H9 (cell line): Measurements from ENCODE around the gene SSBP3. TPM values are rescaled to one million over a fixed set of nuclear protein-coding genes. Genes with fewer than 3 reads are reported as not detected.

Source experiments
- DNase-seq: peaks from one replicate; pipeline ENCODE4 v3.0.0-alpha.2; 2017
- H2AFZ ChIP-seq: one replicate; pipeline ENCODE4 v1.6.1; 2013; ENCODE audit warnings: mild to moderate bottlenecking, low read length, control low read depth, moderate library complexity
- H2AK5ac ChIP-seq: 2 replicates; pipeline ENCODE4 v1.6.1; 2013; ENCODE audit warnings: low read length, control low read depth, mixed read lengths; ENCODE audit not compliant: insufficient read length
- H2BK120ac ChIP-seq: one replicate; pipeline ENCODE4 v1.6.1; 2013; ENCODE audit warnings: low read depth, mild to moderate bottlenecking, low read length, control low read depth, inconsistent platforms; ENCODE audit not compliant: poor library complexity, severe bottlenecking
- H2BK12ac ChIP-seq: 2 replicates; pipeline ENCODE4 v1.6.1; 2013; ENCODE audit warnings: low read length, control low read depth, mixed read lengths, low read depth; ENCODE audit not compliant: insufficient read length
- H2BK15ac ChIP-seq: 2 replicates; pipeline ENCODE4 v1.6.1; 2013; ENCODE audit warnings: low read depth, low read length, control low read depth
- H2BK20ac ChIP-seq: one replicate; pipeline ENCODE4 v1.6.1; 2013; ENCODE audit warnings: low read depth, mild to moderate bottlenecking, low read length, control low read depth, inconsistent platforms; ENCODE audit not compliant: poor library complexity, severe bottlenecking
- H2BK5ac ChIP-seq: 2 replicates; pipeline ENCODE4 v1.6.1; 2013; ENCODE audit warnings: low read length, control low read depth, mixed read lengths; ENCODE audit not compliant: insufficient read length
- H3K14ac ChIP-seq: 2 replicates; pipeline ENCODE4 v1.6.1; 2013; ENCODE audit warnings: low read length, control low read depth; ENCODE audit not compliant: insufficient read depth
- H3K18ac ChIP-seq: 2 replicates; pipeline ENCODE4 v1.6.1; 2013; ENCODE audit warnings: low read depth, mild to moderate bottlenecking, mixed read lengths, low read length, control low read depth; ENCODE audit not compliant: insufficient read length
- H3K23ac ChIP-seq: 2 replicates; pipeline ENCODE4 v1.6.1; 2013; ENCODE audit warnings: low read length, control low read depth, mixed read lengths, low read depth; ENCODE audit not compliant: insufficient read length
- H3K23me2 ChIP-seq: 2 replicates; pipeline ENCODE4 v1.6.1; 2013; ENCODE audit warnings: low read depth, mild to moderate bottlenecking, mixed read lengths, low read length, control low read depth; ENCODE audit not compliant: insufficient read length, poor library complexity, severe bottlenecking
- H3K27ac ChIP-seq: 2 replicates; pipeline ENCODE4 v1.5.1; 2013; ENCODE audit warnings: low read length, control low read depth, mixed read lengths, low read depth; ENCODE audit not compliant: insufficient read length
- H3K27me3 ChIP-seq: 2 replicates; pipeline ENCODE4 v1.6.1; 2013; ENCODE audit warnings: low read length, control low read depth, inconsistent platforms; ENCODE audit not compliant: insufficient read depth
- H3K4ac ChIP-seq: 2 replicates; pipeline ENCODE4 v1.6.1; 2013; ENCODE audit warnings: low read depth, mild to moderate bottlenecking, control low read depth, inconsistent platforms, low read length, moderate library complexity
- H3K4me1 ChIP-seq: 2 replicates; pipeline ENCODE4 v1.6.1; 2013; ENCODE audit warnings: low read length, control low read depth, inconsistent platforms; ENCODE audit not compliant: insufficient read depth
- H3K4me2 ChIP-seq: 2 replicates; pipeline ENCODE4 v1.6.1; 2013; ENCODE audit warnings: low read length, control low read depth, mixed read lengths; ENCODE audit not compliant: insufficient read length, insufficient read depth
- H3K56ac ChIP-seq: 2 replicates; pipeline ENCODE4 v1.6.1; 2013; ENCODE audit warnings: low read depth, mild to moderate bottlenecking, mixed read lengths, low read length, control low read depth; ENCODE audit not compliant: insufficient read length
- H3K79me1 ChIP-seq: 2 replicates; pipeline ENCODE4 v1.6.1; 2013; ENCODE audit warnings: low read depth, mild to moderate bottlenecking, moderate library complexity, low read length, control low read depth, inconsistent platforms; ENCODE audit not compliant: insufficient read depth, poor library complexity, severe bottlenecking
- H3K79me2 ChIP-seq: 2 replicates; pipeline ENCODE4 v1.6.1; 2013; ENCODE audit warnings: low read length, control low read depth, inconsistent platforms; ENCODE audit not compliant: insufficient read depth
- H3K9ac ChIP-seq: 2 replicates; pipeline ENCODE4 v1.6.1; 2013; ENCODE audit warnings: low read length, control low read depth, mixed read lengths; ENCODE audit not compliant: insufficient read length; ENCODE audit errors: extremely low read depth
- H3K9me3 ChIP-seq: one replicate; pipeline ENCODE4 v1.6.1; 2013; ENCODE audit warnings: low read depth, low read length, inconsistent platforms; ENCODE audit not compliant: control insufficient read depth
- H3T11ph ChIP-seq: one replicate; pipeline ENCODE4 v1.6.1; 2013; ENCODE audit warnings: mild to moderate bottlenecking, low read length, control low read depth, inconsistent platforms
- H4K20me1 ChIP-seq: one replicate; pipeline ENCODE4 v1.6.1; 2013; ENCODE audit not compliant: control insufficient read depth, insufficient read length, insufficient read depth
- H4K5ac ChIP-seq: 2 replicates; pipeline ENCODE4 v1.6.1; 2013; ENCODE audit warnings: low read depth, mild to moderate bottlenecking, mixed read lengths, low read length, control low read depth; ENCODE audit not compliant: insufficient read length
- H4K8ac ChIP-seq: replicated peaks from 2 replicates; pipeline ENCODE4 v1.6.1; 2013; ENCODE audit warnings: low read length, control low read depth, mixed read lengths, low read depth; ENCODE audit not compliant: insufficient read length
- H4K91ac ChIP-seq: 2 replicates; pipeline ENCODE4 v1.6.1; 2013; ENCODE audit warnings: low read depth, mild to moderate bottlenecking, moderate library complexity, mixed read lengths, low read length, control low read depth; ENCODE audit not compliant: insufficient read length
- H3K27ac Mint-ChIP-seq, 3 experiments: 2 replicates in 2 of 3; 3 replicates in 1 of 3; pipeline ENCODE4 v1.8.0; 2020 to 2021; ENCODE audit warnings: mixed read lengths in 3 of 3, mild to moderate bottlenecking in 1 of 3, moderate library complexity in 1 of 3
- H3K27me3 Mint-ChIP-seq: 2 replicates; pipeline ENCODE4 v1.8.0; 2021; ENCODE audit warnings: low read depth, mild to moderate bottlenecking, moderate library complexity, mixed read lengths
- H3K36me3 Mint-ChIP-seq, 3 experiments: 2 replicates in 2 of 3; 3 replicates in 1 of 3; pipeline ENCODE4 v1.8.0; 2020 to 2021; ENCODE audit warnings: low read depth in 3 of 3, mixed read lengths in 3 of 3; ENCODE audit not compliant: insufficient read depth in 1 of 3
- H3K4me1 Mint-ChIP-seq, 2 experiments: 2 replicates each; pipeline ENCODE4 v1.8.0; 2020; ENCODE audit warnings: mixed read lengths in 2 of 2
- H3K4me3 Mint-ChIP-seq, 2 experiments: 2 replicates in 1 of 2; 3 replicates in 1 of 2; pipeline ENCODE4 v1.8.0; 2020 to 2021; ENCODE audit warnings: mild to moderate bottlenecking in 2 of 2, mixed read lengths in 2 of 2, moderate library complexity in 1 of 2
- H3K9me3 Mint-ChIP-seq, 2 experiments: 2 replicates in 1 of 2; 3 replicates in 1 of 2; pipeline ENCODE4 v1.8.0; 2020; ENCODE audit warnings: mild to moderate bottlenecking in 2 of 2, mixed read lengths in 2 of 2, moderate library complexity in 1 of 2
- WGBS: extraction: QIAGEN DNeasy Blood & Tissue Kit; methylation state at CpG from one replicate; pipeline ENCODE4 v1.1.7; 2013; ENCODE audit warnings: missing lambda C conversion rate, low lambda C conversion rate, mixed read lengths; ENCODE audit not compliant: insufficient read length; ENCODE audit errors: extremely low coverage; 5-methylcytosine and 5-hydroxymethylcytosine counted together
- total RNA-seq: library from RNA; stranded (reverse); gene quantifications from 2 replicates; pipeline ENCODE4 v1.2.1, GENCODE V29; 2021
- TF ChIP-seq, protein P1 (sequence below): fragments of 200-600 bp; sonication (generic); conservative IDR thresholded peaks from 3 replicates; pipeline ENCODE4 v1.8.0; 2021; ENCODE audit warnings: antibody characterized with exemption, mild to moderate bottlenecking

The SSBP3 gene
- total RNA-seq, 1 experiment from 2014 or later = 126 TPM

DNA sequence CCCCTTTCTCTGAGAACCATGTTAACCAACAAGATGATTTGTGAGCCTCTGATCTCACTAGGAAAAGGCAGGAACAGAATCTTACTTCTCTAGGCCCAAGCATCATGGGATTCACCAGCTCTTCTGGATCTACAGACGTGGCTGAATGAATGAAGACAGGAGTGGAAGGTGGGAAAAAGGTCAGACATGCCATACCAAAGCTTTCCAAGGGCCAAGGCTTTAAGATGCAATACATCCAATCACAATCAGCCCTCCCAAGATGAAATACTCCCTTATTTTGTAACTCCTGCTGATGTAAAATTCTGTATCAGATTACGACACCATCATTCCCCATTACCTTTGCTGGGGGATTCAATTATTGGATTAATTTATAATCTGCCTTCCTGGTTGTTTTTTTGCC lies 80.9 kb downstream of the SSBP3 start:
- Histone ChIP-seq H2AFZ (no peak overlapping the region), H4K91ac (no peak overlapping the region), H3K14ac (no peak overlapping the region; the same call in 1 of the 2 replicates), H4K8ac (no peak overlapping the region), H3K4ac (no peak overlapping the region), H3K79me1 (peaks cover 13% of the 10 kb centered on the region), H2BK20ac (no peak overlapping the region), H3K56ac (no peak overlapping the region), H2BK12ac (no peak overlapping the region), H3K9ac (no peak overlapping the region), H4K5ac (no peak overlapping the region), H2BK5ac (no peak overlapping the region), H3K27me3 (no peaks in the 10 kb centered on the region), H3K18ac (no peak overlapping the region), H2BK15ac (no peak overlapping the region), H3K23me2 (no peaks in the 10 kb centered on the region), H3K4me2 (no peak overlapping the region), H3K79me2 (peaks cover 9% of the 10 kb centered on the region; the same call in 1 of the 2 replicates), H2BK120ac (no peak overlapping the region), H3K9me3 (no peaks in the 10 kb centered on the region), H3K27ac (no peak overlapping the region), H3T11ph (no peak overlapping the region), H4K20me1 (no peaks in the 10 kb centered on the region), H3K4me1 (peaks cover 26% of the 10 kb centered on the region), H3K23ac (no peak overlapping the region), H2AK5ac (no peak overlapping the region)
- no peak for DNase-seq
- H3K4me3 Mint-ChIP-seq = no peak overlapping the region
- peak overlapping the region; percentile 65 to 91 (median 90); a peak in 6 of 7 replicates for H3K27ac Mint-ChIP-seq
- H3K4me1 Mint-ChIP-seq = peaks cover 97% of the 10 kb centered on the region in 2 experiments
- no CpG with 5 or more reads among the region's 2 CpGs for WGBS
- H3K36me3 Mint-ChIP-seq = no peaks in the 10 kb centered on the region; a peak in 3 of 7 replicates
- no peaks in the 10 kb centered on the region for H3K9me3 Mint-ChIP-seq
- H3K27me3 Mint-ChIP-seq = no peaks in the 10 kb centered on the region
- TF ChIP-seq, protein P1, sequence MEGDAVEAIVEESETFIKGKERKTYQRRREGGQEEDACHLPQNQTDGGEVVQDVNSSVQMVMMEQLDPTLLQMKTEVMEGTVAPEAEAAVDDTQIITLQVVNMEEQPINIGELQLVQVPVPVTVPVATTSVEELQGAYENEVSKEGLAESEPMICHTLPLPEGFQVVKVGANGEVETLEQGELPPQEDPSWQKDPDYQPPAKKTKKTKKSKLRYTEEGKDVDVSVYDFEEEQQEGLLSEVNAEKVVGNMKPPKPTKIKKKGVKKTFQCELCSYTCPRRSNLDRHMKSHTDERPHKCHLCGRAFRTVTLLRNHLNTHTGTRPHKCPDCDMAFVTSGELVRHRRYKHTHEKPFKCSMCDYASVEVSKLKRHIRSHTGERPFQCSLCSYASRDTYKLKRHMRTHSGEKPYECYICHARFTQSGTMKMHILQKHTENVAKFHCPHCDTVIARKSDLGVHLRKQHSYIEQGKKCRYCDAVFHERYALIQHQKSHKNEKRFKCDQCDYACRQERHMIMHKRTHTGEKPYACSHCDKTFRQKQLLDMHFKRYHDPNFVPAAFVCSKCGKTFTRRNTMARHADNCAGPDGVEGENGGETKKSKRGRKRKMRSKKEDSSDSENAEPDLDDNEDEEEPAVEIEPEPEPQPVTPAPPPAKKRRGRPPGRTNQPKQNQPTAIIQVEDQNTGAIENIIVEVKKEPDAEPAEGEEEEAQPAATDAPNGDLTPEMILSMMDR = no peak
